Mesenchymal stem cell (in vitro differentiated cells and primary cell): ENCODE results near the gene CLDN22. TPM values are rescaled to one million over a fixed set of nuclear protein-coding genes. Genes with fewer than 3 reads are reported as not detected.
A peak's percentile ranks its signal among the peaks of the same experiment; 100 is the strongest.

ENCODE experiments used
- DNase-seq: peaks from one replicate; pipeline ENCODE4 v3.0.0-alpha.2; 2013
- H2AFZ ChIP-seq: one replicate; pipeline ENCODE4 v1.6.1; 2013; ENCODE audit warnings: low read depth, mild to moderate bottlenecking, control low read depth, inconsistent platforms, low read length, moderate library complexity
- H2AK5ac ChIP-seq: 2 replicates; pipeline ENCODE4 v1.6.1; 2013; ENCODE audit warnings: low read length, moderate library complexity, mild to moderate bottlenecking, inconsistent platforms; ENCODE audit not compliant: severe bottlenecking
- H2BK120ac ChIP-seq: one replicate; pipeline ENCODE4 v1.6.1; 2013; ENCODE audit warnings: low read depth, mild to moderate bottlenecking, inconsistent platforms, low read length, moderate library complexity
- H2BK12ac ChIP-seq, 2 experiments: one replicate each; pipeline ENCODE4 v1.6.1; 2013; ENCODE audit warnings: inconsistent platforms in 2 of 2, low read length in 2 of 2, mild to moderate bottlenecking in 2 of 2, moderate library complexity in 2 of 2, control low read depth in 1 of 2
- H2BK15ac ChIP-seq: one replicate; pipeline ENCODE4 v1.6.1; 2013; ENCODE audit warnings: mild to moderate bottlenecking, low read depth, inconsistent platforms; ENCODE audit not compliant: poor library complexity, severe bottlenecking
- H2BK5ac ChIP-seq: 2 replicates; pipeline ENCODE4 v1.6.1; 2013; ENCODE audit warnings: low read depth, mild to moderate bottlenecking, low read length, control low read depth, inconsistent platforms; ENCODE audit not compliant: poor library complexity, severe bottlenecking
- H3K14ac ChIP-seq, 2 experiments: one replicate each; pipeline ENCODE4 v1.6.1; 2013; ENCODE audit warnings: inconsistent platforms in 2 of 2, low read length in 2 of 2, control low read depth in 1 of 2, mild to moderate bottlenecking in 1 of 2, moderate library complexity in 1 of 2
- H3K18ac ChIP-seq, 2 experiments: one replicate each; pipeline ENCODE4 v1.6.1; 2013; ENCODE audit warnings: inconsistent platforms in 2 of 2, low read length in 2 of 2, control low read depth in 1 of 2, low read depth in 1 of 2, mild to moderate bottlenecking in 1 of 2
- H3K23ac ChIP-seq, 2 experiments: one replicate each; pipeline ENCODE4 v1.6.1; 2013; ENCODE audit warnings: inconsistent platforms in 2 of 2, low read length in 2 of 2, mild to moderate bottlenecking in 2 of 2, moderate library complexity in 2 of 2, control low read depth in 1 of 2
- H3K27ac ChIP-seq: 2 replicates; pipeline ENCODE4 v1.5.1; 2013; ENCODE audit warnings: mild to moderate bottlenecking, moderate library complexity, low read length, control low read depth, inconsistent platforms; ENCODE audit not compliant: poor library complexity, severe bottlenecking
- H3K27me3 ChIP-seq, 2 experiments: 2 replicates each; pipeline versions ENCODE4 v1.6.1 to v1.7.0; 2013; ENCODE audit warnings: low read length in 2 of 2, mild to moderate bottlenecking in 2 of 2, moderate library complexity in 2 of 2, control low read depth in 1 of 2, inconsistent platforms in 1 of 2; ENCODE audit not compliant: control insufficient read depth in 1 of 2, insufficient read depth in 1 of 2
- H3K36me3 ChIP-seq, 2 experiments: 2 replicates each; pipeline versions ENCODE4 v1.6.1 to v1.7.0; 2013; ENCODE audit warnings: low read length in 2 of 2, control low read depth in 1 of 2, inconsistent platforms in 1 of 2, low read depth in 1 of 2, mild to moderate bottlenecking in 1 of 2; ENCODE audit not compliant: insufficient read depth in 2 of 2, control insufficient read depth in 1 of 2
- H3K4ac ChIP-seq, 2 experiments: one replicate each; pipeline ENCODE4 v1.6.1; 2013; ENCODE audit warnings: inconsistent platforms in 2 of 2, low read length in 2 of 2, mild to moderate bottlenecking in 2 of 2, moderate library complexity in 2 of 2, control low read depth in 1 of 2, low read depth in 1 of 2
- H3K4me1 ChIP-seq: 2 replicates; pipeline ENCODE4 v1.6.1; 2013; ENCODE audit warnings: low read depth, low read length, control low read depth; ENCODE audit not compliant: control insufficient read depth, insufficient read depth
- H3K4me2 ChIP-seq: 2 replicates; pipeline ENCODE4 v1.6.1; 2013; ENCODE audit warnings: low read length, mild to moderate bottlenecking, inconsistent platforms; ENCODE audit not compliant: poor library complexity, severe bottlenecking
- H3K4me3 ChIP-seq, 2 experiments: 2 replicates each; pipeline versions ENCODE4 v1.5.1 to v1.7.0; 2013; ENCODE audit warnings: low read length in 2 of 2, mild to moderate bottlenecking in 2 of 2, control low read depth in 1 of 2, low read depth in 1 of 2; ENCODE audit not compliant: insufficient read depth in 1 of 2
- H3K79me1 ChIP-seq: replicated peaks from 2 replicates; pipeline ENCODE4 v1.6.1; 2013; ENCODE audit warnings: mild to moderate bottlenecking, control low read depth, low read length, inconsistent platforms; ENCODE audit not compliant: poor library complexity, severe bottlenecking
- H3K9ac ChIP-seq: 2 replicates; pipeline ENCODE4 v1.7.0; 2013; ENCODE audit warnings: mild to moderate bottlenecking, low read length, moderate library complexity
- H3K9me3 ChIP-seq: 2 replicates; pipeline ENCODE4 v1.7.0; 2013; ENCODE audit warnings: mild to moderate bottlenecking, low read length; ENCODE audit not compliant: control insufficient read depth
- H4K8ac ChIP-seq: one replicate; pipeline ENCODE4 v1.6.1; 2013; ENCODE audit warnings: inconsistent platforms, mild to moderate bottlenecking, low read length, moderate library complexity
- H4K91ac ChIP-seq: one replicate; pipeline ENCODE4 v1.6.1; 2013; ENCODE audit warnings: mild to moderate bottlenecking, low read length, inconsistent platforms
- WGBS: methylation state at CpG from one replicate; pipeline ENCODE4 v1.1.7; 2013; ENCODE audit warnings: mixed read lengths; 5-methylcytosine and 5-hydroxymethylcytosine counted together
- polyA plus RNA-seq, 2 experiments: library from polyadenylated mRNA; stranded (reverse); fragments of 200-250 nt; gene quantifications; one replicate each; pipeline ENCODE4 v1.2.3, GENCODE V29; 2013

Gene CLDN22
- polyA plus RNA-seq (2013, experiment 1 of 2) = 0.03 TPM
- polyA plus RNA-seq (2013, experiment 2 of 2) = not detected

- DNase-seq = no peak
- H3K9ac ChIP-seq = no peak within 1 kb of the TSS
- no peak within 1 kb of the TSS for H3K4me2 ChIP-seq
- no peak within 1 kb of the TSS for H4K8ac ChIP-seq
- H3K36me3 ChIP-seq = peaks cover 19 to 28% of the 10 kb centered on the region in 2 experiments
- no peak within 1 kb of the TSS for H2AFZ ChIP-seq
- H3K4me3 ChIP-seq = no peak within 1 kb of the TSS
- peaks cover 1% of the 10 kb centered on the region for H3K4me1 ChIP-seq
- H2BK5ac ChIP-seq = no peak within 1 kb of the TSS
- H2BK120ac ChIP-seq = no peak within 1 kb of the TSS
- H3K27ac ChIP-seq = no peak within 1 kb of the TSS
- H3K14ac ChIP-seq = no peak within 1 kb of the TSS
- H3K79me1 ChIP-seq = peaks cover 4% of the 10 kb centered on the region
- H2BK15ac ChIP-seq = no peak within 1 kb of the TSS
- H3K9me3 ChIP-seq = no peaks in the 10 kb centered on the region
- no peak within 1 kb of the TSS for H2BK12ac ChIP-seq
- H3K23ac ChIP-seq = no peak within 1 kb of the TSS
- 93% methylated on average over 4 of the region's 6 CpGs for WGBS
- H3K18ac ChIP-seq = no peak within 1 kb of the TSS
- H3K27me3 ChIP-seq = no peaks in the 10 kb centered on the region
- H4K91ac ChIP-seq = no peak within 1 kb of the TSS
- no peak within 1 kb of the TSS for H3K4ac ChIP-seq
- H2AK5ac ChIP-seq = no peak within 1 kb of the TSS
Observed at GRCh38 chr4:183320211-183321059, at the start of gene CLDN22. CLDN22 (minus strand) TSS chr4:183320276; CDS start chr4:183320218, 58 bp downstream.

GRCh38 chr4:183369073-183369472 is 49.0 kb upstream of the CLDN22 start:
- Histone ChIP-seq H3K4me3 (no peak overlapping the region), H3K18ac (no peak overlapping the region), H3K4me1 (no peaks in the 10 kb centered on the region), H2BK5ac (no peak overlapping the region), H3K9ac (no peak overlapping the region), H3K27me3 (peaks cover 0 to 10% of the 10 kb centered on the region in 2 experiments), H3K23ac (no peak overlapping the region), H3K4me2 (no peak overlapping the region), H2AK5ac (no peak overlapping the region), H2BK12ac (no peak overlapping the region), H3K14ac (no peak overlapping the region), H2BK15ac (no peak overlapping the region), H4K8ac (no peak overlapping the region), H3K27ac (no peak overlapping the region), H2AFZ (no peak overlapping the region), H3K4ac (no peak overlapping the region), H2BK120ac (no peak overlapping the region), H3K9me3 (peaks cover 8% of the 10 kb centered on the region), H4K91ac (no peak overlapping the region), H3K36me3 (no peaks in the 10 kb centered on the region), H3K79me1 (no peaks in the 10 kb centered on the region)
- no peak for DNase-seq
- WGBS = 81% methylated on average over 8 of the region's 8 CpGs

- Histone ChIP-seq H3K27ac (no peak overlapping the region), H4K8ac (no peak overlapping the region), H3K23ac (no peak overlapping the region), H2BK15ac (no peak overlapping the region), H2BK12ac (no peak overlapping the region), H3K14ac (peak overlapping the region in 1 of 2 experiments; percentile 46), H3K4me2 (no peak overlapping the region), H3K36me3 (no peaks in the 10 kb centered on the region), H2AK5ac (no peak overlapping the region), H2BK5ac (no peak overlapping the region), H3K27me3 (peaks cover 0 to 16% of the 10 kb centered on the region in 2 experiments), H3K9ac (no peak overlapping the region), H3K4ac (no peak overlapping the region), H3K9me3 (no peaks in the 10 kb centered on the region), H3K4me1 (no peaks in the 10 kb centered on the region), H3K79me1 (no peaks in the 10 kb centered on the region), H2BK120ac (no peak overlapping the region), H2AFZ (no peak overlapping the region), H4K91ac (no peak overlapping the region), H3K4me3 (no peak overlapping the region), H3K18ac (no peak overlapping the region)
- DNase-seq = no peak
- 83% methylated on average over 16 of the region's 16 CpGs for WGBS
Observed at GRCh38 chr4:183366206-183366835, 46.2 kb upstream of the CLDN22 start.

- H3K14ac ChIP-seq = no peak overlapping the region
- peaks cover 0 to 16% of the 10 kb centered on the region in 2 experiments for H3K27me3 ChIP-seq
- no peaks in the 10 kb centered on the region for H3K9me3 ChIP-seq
- no peaks in the 10 kb centered on the region for H3K4me1 ChIP-seq
- no peak overlapping the region for H4K91ac ChIP-seq
- no peak overlapping the region for H2BK15ac ChIP-seq
- no peak overlapping the region for H3K23ac ChIP-seq
- H2BK12ac ChIP-seq = no peak overlapping the region
- no peaks in the 10 kb centered on the region for H3K36me3 ChIP-seq
- no peak overlapping the region for H3K9ac ChIP-seq
- no peak overlapping the region for H2BK5ac ChIP-seq
- H3K79me1 ChIP-seq = no peaks in the 10 kb centered on the region
- no peak overlapping the region for H2BK120ac ChIP-seq
- DNase-seq = no peak
- no peak overlapping the region for H3K4me3 ChIP-seq
- 71% methylated on average over 10 of the region's 10 CpGs for WGBS
- no peak overlapping the region for H4K8ac ChIP-seq
- H3K18ac ChIP-seq = no peak overlapping the region
- no peak overlapping the region for H2AK5ac ChIP-seq
- no peak overlapping the region for H3K4me2 ChIP-seq
- no peak overlapping the region for H3K27ac ChIP-seq
- no peak overlapping the region for H2AFZ ChIP-seq
- no peak overlapping the region for H3K4ac ChIP-seq
Observed at GRCh38 chr4:183364025-183364424, 43.9 kb upstream of the CLDN22 start.
